OCI-LY7 (cell line): ENCODE data around the gene ZNF578. TPM values are rescaled to one million over a fixed set of nuclear protein-coding genes. Genes with fewer than 3 reads are reported as not detected.

Experiments
- BruUV-seq: library from RNA; stranded (reverse); fragments of 400-500 nt; replicated peaks from 2 replicates; lab custom pipeline; 2021; lab: Mats Ljungman, UMichigan
- CTCF ChIA-PET: fragments of 300-600 bp; sonication (Branson Sonifier 250); formaldehyde crosslinking; loops from one replicate; lab custom pipeline; 2022; ENCODE audit warnings: antibody characterized with exemption; ENCODE audit not compliant: unreplicated experiment; lab: Charles Lee
- POLR2A ChIA-PET: fragments of 300-600 bp; sonication (Branson Sonifier 250); formaldehyde crosslinking; loops from one replicate; lab custom pipeline; 2022; ENCODE audit warnings: antibody characterized with exemption; lab: Charles Lee
- DNase-seq: peaks from one replicate; pipeline ENCODE4 v3.0.0-alpha.2; 2015; ENCODE audit warnings: low spot score
- H2AFZ ChIP-seq: fragments of 200-600 bp; sonication (generic), shearing (Covaris generic); 2 replicates; pipeline ENCODE4 v1.6.1; 2014; ENCODE audit warnings: mild to moderate bottlenecking, antibody characterized with exemption, low read length, moderate library complexity
- H3K27ac ChIP-seq: fragments of 200-600 bp; sonication (generic); 2 replicates; pipeline ENCODE4 v1.5.1; 2014; ENCODE audit warnings: mixed run types, low read depth, mild to moderate bottlenecking, moderate library complexity, low read length, inconsistent platforms; ENCODE audit not compliant: poor library complexity, severe bottlenecking
- H3K36me3 ChIP-seq: fragments of 200-600 bp; sonication (generic); 2 replicates; pipeline ENCODE4 v1.6.1; 2014; ENCODE audit warnings: mild to moderate bottlenecking, antibody characterized with exemption, low read length, moderate library complexity, mixed read lengths; ENCODE audit not compliant: insufficient read depth
- H3K4me1 ChIP-seq: fragments of 200-600 bp; sonication (generic); 2 replicates; pipeline ENCODE4 v1.5.1; 2014; ENCODE audit warnings: mild to moderate bottlenecking, low read length; ENCODE audit not compliant: insufficient read depth, poor library complexity, severe bottlenecking
- H3K4me2 ChIP-seq: fragments of 200-600 bp; sonication (generic); 2 replicates; pipeline ENCODE4 v1.6.1; 2014; ENCODE audit warnings: mild to moderate bottlenecking, low read length
- H3K4me3 ChIP-seq: fragments of 200-600 bp; sonication (generic); 2 replicates; pipeline ENCODE4 v1.5.1; 2014; ENCODE audit warnings: mild to moderate bottlenecking, low read depth, low read length; ENCODE audit not compliant: poor library complexity, severe bottlenecking
- H3K79me2 ChIP-seq: fragments of 200-600 bp; sonication (generic); 2 replicates; pipeline ENCODE4 v1.6.1; 2016; ENCODE audit warnings: low read depth, mild to moderate bottlenecking, low read length, moderate library complexity, mixed read lengths; ENCODE audit not compliant: insufficient read depth
- H3K9me2 ChIP-seq: fragments of 200-600 bp; sonication (generic); 2 replicates; pipeline ENCODE4 v1.6.1; 2016; ENCODE audit warnings: mild to moderate bottlenecking, low read length, mixed read lengths; ENCODE audit not compliant: insufficient read depth
- H3K9me3 ChIP-seq: fragments of 200-600 bp; sonication (generic); 2 replicates; pipeline ENCODE4 v1.6.1; 2014; ENCODE audit warnings: mild to moderate bottlenecking, mixed run types, low read length, mixed read lengths
- H4K20me1 ChIP-seq: fragments of 200-600 bp; sonication (generic); 2 replicates; pipeline ENCODE4 v1.6.1; 2014; ENCODE audit warnings: mild to moderate bottlenecking, antibody characterized with exemption, low read length, moderate library complexity, mixed read lengths; ENCODE audit not compliant: insufficient read depth
- CTCF ChIP-seq: fragments of 200-600 bp; sonication (generic); conservative IDR thresholded peaks from 2 replicates; pipeline ENCODE4 v1.5.1; 2014; ENCODE audit warnings: mild to moderate bottlenecking, antibody characterized with exemption, low read length, moderate library complexity, mixed read lengths
- EZH2phosphoT487 ChIP-seq: fragments of 200-600 bp; sonication (generic); IDR thresholded peaks from 2 replicates; pipeline ENCODE4 v1.6.1; 2018; ENCODE audit warnings: low read depth, borderline replicate concordance, mild to moderate bottlenecking, mixed run types, antibody characterized with exemption, low read length, moderate library complexity, mixed read lengths
- intact Hi-C: fragments of 100-400 bp; cut with micrococcal nuclease; formaldehyde crosslinking; loops from one replicate; pipeline ENCODE4 v1.10.0; 2022; ENCODE audit not compliant: unreplicated experiment
- total RNA-seq, 2 experiments: library from RNA; depleted of rRNA in 1 of 2; stranded (reverse); fragments of >200 nt in 1 of 2; shearing (Covaris generic) in 1 of 2; gene quantifications; 2 replicates each; pipeline ENCODE4 v1.2.3, GENCODE V29; 2014 to 2022

The ZNF578 gene
- total RNA-seq, 2 experiments from 2014 or later = not detected

DNA sequence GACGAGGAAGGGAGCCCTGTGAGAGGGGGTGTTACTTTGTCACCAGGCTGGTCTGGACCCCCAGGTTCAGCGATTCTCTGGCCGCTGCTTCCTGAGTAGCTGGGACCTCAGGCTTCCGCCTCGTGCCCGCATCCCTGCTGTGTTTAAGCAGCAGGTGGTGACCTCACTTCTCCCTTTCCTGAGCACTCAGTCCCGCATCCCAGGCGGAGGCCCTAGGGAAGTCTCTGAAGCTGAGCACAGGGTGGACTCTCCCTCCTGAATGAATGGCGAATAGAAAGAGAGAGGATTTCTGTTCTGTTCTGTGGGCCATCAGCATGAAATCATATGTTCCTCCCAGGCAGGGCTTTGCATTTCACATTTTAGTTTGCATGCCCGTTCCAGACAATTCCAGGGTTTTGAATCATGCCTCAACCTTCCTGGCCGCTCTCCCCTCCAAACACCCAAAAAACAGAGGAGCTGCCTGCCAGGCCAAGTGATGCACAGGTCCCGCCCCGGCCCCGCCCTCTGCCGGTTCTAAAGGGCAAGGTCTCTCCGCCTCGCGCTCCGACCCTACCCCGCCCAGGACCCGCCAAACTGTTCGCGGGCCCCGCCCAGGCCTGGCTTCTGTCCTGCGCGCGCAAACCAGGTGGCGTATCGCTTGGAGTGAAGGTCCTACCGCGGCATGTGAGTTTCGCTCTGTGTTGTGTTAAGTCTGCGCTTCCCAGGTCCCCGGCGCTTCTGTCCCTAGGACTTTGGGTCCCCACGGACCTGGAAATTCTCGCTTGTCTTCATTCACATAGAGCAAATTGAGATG lies 39.0 kb downstream of the ZNF578 start:
- Histone ChIP-seq H3K4me2 (no peak overlapping the region), H3K79me2 (no peaks in the 10 kb centered on the region), H3K9me3 (no peaks in the 10 kb centered on the region), H2AFZ (no peak overlapping the region), H3K9me2 (no peaks in the 10 kb centered on the region), H4K20me1 (no peaks in the 10 kb centered on the region), H3K36me3 (no peaks in the 10 kb centered on the region), H3K4me3 (no peak overlapping the region), H3K4me1 (no peaks in the 10 kb centered on the region), H3K27ac (no peak overlapping the region)
- DNase-seq = no peak
- intact Hi-C loops = no loop called here
- BruUV-seq = no TSS peak
- TF ChIP-seq CTCF (no peak), EZH2phosphoT487 (no peak)
- CTCF ChIA-PET = no interaction called here
- POLR2A ChIA-PET = no interaction called here

DNA sequence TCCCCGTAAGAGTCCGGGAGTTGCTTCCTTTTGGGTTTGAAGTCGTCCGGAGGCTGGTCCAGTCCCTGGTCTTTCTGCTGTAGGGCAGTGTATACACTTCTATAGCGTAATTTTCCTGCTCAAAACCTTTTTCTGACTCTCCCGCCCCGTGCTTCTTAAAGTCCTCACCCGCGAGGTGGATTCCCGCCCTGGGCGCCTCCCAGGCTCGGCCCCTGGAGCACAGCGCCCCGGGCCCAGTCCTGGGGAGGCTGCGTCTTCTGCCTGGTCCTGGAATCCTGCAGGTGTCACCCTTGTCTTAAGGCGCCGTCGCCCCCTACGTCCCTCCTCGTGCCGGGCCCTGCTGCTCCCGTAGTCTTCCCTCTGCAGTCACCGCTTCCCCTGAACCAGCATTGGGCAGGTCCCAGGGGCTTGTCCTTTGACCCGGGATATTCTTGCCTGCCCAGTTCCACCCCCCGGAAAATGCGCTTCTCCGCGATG lies 39.7 kb downstream of the ZNF578 start:
- Histone ChIP-seq H3K79me2 (no peaks in the 10 kb centered on the region), H3K27ac (no peak overlapping the region), H3K4me1 (no peaks in the 10 kb centered on the region), H3K36me3 (no peaks in the 10 kb centered on the region), H3K9me3 (no peaks in the 10 kb centered on the region), H4K20me1 (no peaks in the 10 kb centered on the region), H3K4me3 (peak overlapping the region; percentile 19), H3K9me2 (no peaks in the 10 kb centered on the region), H2AFZ (no peak overlapping the region), H3K4me2 (no peak overlapping the region)
- TF ChIP-seq EZH2phosphoT487 (no peak), CTCF (no peak)
- CTCF ChIA-PET = no interaction called here
- DNase-seq = no peak
- POLR2A ChIA-PET = no interaction called here
- no TSS peak for BruUV-seq
- intact Hi-C loops = no loop called here

GRCh38 chr19:52494518-52494917 lies 41.2 kb downstream of the ZNF578 start:
- Histone ChIP-seq H3K4me3 (no peak overlapping the region), H3K9me2 (no peaks in the 10 kb centered on the region), H2AFZ (no peak overlapping the region), H3K27ac (no peak overlapping the region), H3K9me3 (no peaks in the 10 kb centered on the region), H3K79me2 (no peaks in the 10 kb centered on the region), H4K20me1 (no peaks in the 10 kb centered on the region), H3K4me1 (no peaks in the 10 kb centered on the region), H3K36me3 (no peaks in the 10 kb centered on the region), H3K4me2 (no peak overlapping the region)
- ChIA-PET POLR2A (no interaction called here), CTCF (no interaction called here)
- no TSS peak for BruUV-seq
- DNase-seq = no peak
- TF ChIP-seq EZH2phosphoT487 (no peak), CTCF (no peak)
- intact Hi-C loops = no loop called here
